ENCODE measurements around the gene CHRNB2. TPM values are rescaled to one million over a fixed set of nuclear protein-coding genes. Genes with fewer than 3 reads are reported as not detected.

Gene CHRNB2
- total RNA-seq, 3 donors from 2014 or later, result 0.17 to 0.92 (median 0.24) TPM

GRCh38 chr1:154539486-154540483, 27.8 kb upstream of the CHRNB2 start:
- Histone ChIP-seq H3K36me3 (ENCODE audit: low read depth) (no peaks in the 10 kb centered on the region), H3K4me1 (ENCODE audit: low read depth) (no peaks in the 10 kb centered on the region), H3K4me3 (no peak overlapping the region), H3K9me3 (no peaks in the 10 kb centered on the region)
- ATAC-seq, result no peak
- TF ChIP-seq CTCF (IDR thresholded peaks at IDR 0.05), result no peak
- DNase-seq, result no peak
- intact Hi-C loops (cut with DNase I, micrococcal nuclease), result loop anchor here (10.0 kb wide), 1 partner anchor 55 kb away; no protein-coding TSS in a partner anchor

DNA sequence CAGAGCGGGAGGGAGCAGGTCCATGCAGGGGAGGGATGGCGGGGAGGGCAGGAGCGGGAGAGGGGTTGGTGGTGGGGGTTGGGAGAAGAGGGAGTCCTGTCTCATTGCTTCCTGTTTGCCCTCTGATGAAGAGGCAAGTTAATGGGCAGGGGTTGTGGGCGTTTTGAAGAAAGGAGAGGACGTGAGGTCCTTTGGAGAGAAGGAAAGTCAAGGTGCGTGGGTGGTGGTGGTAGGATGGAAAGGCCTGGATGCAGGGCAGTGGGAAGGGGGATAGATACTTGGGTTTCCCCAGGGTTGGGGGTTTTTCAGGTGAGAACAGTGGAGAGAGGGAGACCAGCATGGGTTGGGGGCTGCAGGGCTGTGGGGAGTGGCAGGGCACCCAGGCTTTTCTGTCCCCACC, 26.3 kb upstream of the CHRNB2 start:
- intact Hi-C loops (cut with DNase I, micrococcal nuclease), result loop anchor here (10.0 kb wide), 1 partner anchor 56 kb away; no protein-coding TSS in a partner anchor
- no peak for ATAC-seq
- no peaks in the 10 kb centered on the region for H3K36me3 ChIP-seq (ENCODE audit: low read depth)

GRCh38 chr1:154546264-154547063, 21.1 kb upstream of the CHRNB2 start:
- peaks cover 7% of the 10 kb centered on the region for H3K36me3 ChIP-seq (ENCODE audit: low read depth)
- no peak for TF ChIP-seq CTCF (IDR thresholded peaks at IDR 0.05)
- intact Hi-C loops (cut with DNase I, micrococcal nuclease), result loop anchor here (10.0 kb wide), 1 partner anchor 62 kb away; no protein-coding TSS in a partner anchor
- H3K4me1 ChIP-seq (ENCODE audit: low read depth), result peaks cover 10% of the 10 kb centered on the region
- H3K9me3 ChIP-seq, result no peaks in the 10 kb centered on the region
- ATAC-seq, result peak; percentile 67
- peak in 2 of 3 donors; percentile 46 to 58 for DNase-seq
- no peak overlapping the region for H3K4me3 ChIP-seq

More for the DNA sequence above, 26.3 kb upstream of the CHRNB2 start:
- TF ChIP-seq CTCF (IDR thresholded peaks at IDR 0.05), result no peak
- Histone ChIP-seq H3K4me1 (ENCODE audit: low read depth) (no peaks in the 10 kb centered on the region), H3K4me3 (no peak overlapping the region), H3K9me3 (no peaks in the 10 kb centered on the region)
- no peak for DNase-seq

GRCh38 chr1:154547105-154547732, 20.4 kb upstream of the CHRNB2 start:
- Histone ChIP-seq H3K4me1 (ENCODE audit: low read depth) (peaks cover 10% of the 10 kb centered on the region), H3K4me3 (no peak overlapping the region), H3K36me3 (ENCODE audit: low read depth) (peaks cover 12% of the 10 kb centered on the region), H3K9me3 (no peaks in the 10 kb centered on the region)
- no peak for DNase-seq
- intact Hi-C loops (cut with DNase I, micrococcal nuclease), result loop anchor here (10.0 kb wide), 1 partner anchor 62 kb away; no protein-coding TSS in a partner anchor
- no peak for ATAC-seq
- no peak for TF ChIP-seq CTCF (IDR thresholded peaks at IDR 0.05)

DNA sequence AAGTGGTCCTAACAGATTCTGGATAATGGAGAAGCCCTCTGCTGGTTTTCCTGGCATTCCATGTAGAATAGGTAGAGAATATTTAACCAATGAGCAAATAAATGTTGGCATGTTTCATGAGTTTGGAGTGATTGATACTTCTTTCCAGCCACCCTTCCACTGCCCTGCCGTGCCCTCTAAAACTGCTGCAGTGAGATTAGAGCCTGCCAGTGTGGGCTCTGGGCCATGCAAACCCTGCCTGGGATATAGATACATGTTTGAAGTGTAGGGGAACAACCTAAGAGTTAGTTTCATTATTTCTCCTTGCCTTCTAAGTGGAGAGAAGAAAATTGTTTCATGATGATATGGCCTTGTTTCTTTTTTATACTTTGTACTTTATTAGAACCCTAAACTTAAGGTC, 19.6 kb upstream of the CHRNB2 start:
- TF ChIP-seq CTCF (IDR thresholded peaks at IDR 0.05), result no peak
- ATAC-seq, result peak; percentile 47
- Histone ChIP-seq H3K9me3 (no peaks in the 10 kb centered on the region), H3K4me3 (no peak overlapping the region), H3K4me1 (ENCODE audit: low read depth) (peaks cover 10% of the 10 kb centered on the region), H3K36me3 (ENCODE audit: low read depth) (peaks cover 20% of the 10 kb centered on the region)
- DNase-seq, result no peak
- intact Hi-C loops (cut with DNase I, micrococcal nuclease), result loop anchor here (10.0 kb wide), 1 partner anchor 63 kb away; no protein-coding TSS in a partner anchor
